ENCODE results near the gene TMEM72. TPM values are rescaled to one million over a fixed set of nuclear protein-coding genes. Genes with fewer than 3 reads are reported as not detected.
A peak's percentile ranks its signal among the peaks of the same experiment; 100 is the strongest.

Gene TMEM72
- total RNA-seq, 1 experiment from 2014 or later: not detected

DNA sequence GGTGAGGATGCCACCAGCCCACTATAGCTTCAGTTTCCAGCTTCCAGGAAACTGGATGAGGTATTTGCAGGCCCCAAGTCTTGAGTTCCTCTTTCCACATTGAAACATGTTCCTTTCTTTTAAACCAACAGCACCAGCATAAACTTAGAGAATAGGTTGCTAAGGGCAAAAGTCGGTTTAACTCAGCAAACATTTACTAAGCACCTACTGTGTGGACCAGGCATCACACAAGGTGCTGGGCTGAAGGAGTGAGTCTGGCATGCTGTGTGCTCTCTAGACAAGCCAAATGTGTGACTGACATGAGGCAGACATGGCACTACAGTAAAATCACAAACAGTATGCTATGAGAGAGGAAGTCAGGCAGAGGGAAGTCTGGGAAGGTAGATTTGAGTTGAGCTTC lies 37.5 kb downstream of the TMEM72 start:
- Histone ChIP-seq H3K27me3 (ENCODE audit: low read length) (no peaks in the 10 kb centered on the region), H3K9me3 (ENCODE audit: low read length) (no peaks in the 10 kb centered on the region), H3K4me3 (ENCODE audit: low read length) (peak overlapping the region; percentile 53), H3K36me3 (ENCODE audit: insufficient read depth, low read length) (no peaks in the 10 kb centered on the region; the same call in 1 of the 2 replicates), H2AFZ (ENCODE audit: low read length) (no peak overlapping the region; the same call in 1 of the 2 replicates), H3K27ac (ENCODE audit: low read length) (peak overlapping the region; percentile 93), H3K9me2 (replicated peaks; ENCODE audit: insufficient read depth, low read length) (no peaks in the 10 kb centered on the region), H3K4me2 (ENCODE audit: low read depth, low read length, poor library complexity, severe bottlenecking) (peak overlapping the region; percentile 77), H3K9ac (ENCODE audit: low read length) (peak overlapping the region; percentile 69), H4K20me1 (ENCODE audit: insufficient read depth, low read depth, low read length) (no peaks in the 10 kb centered on the region), H3K4me1 (ENCODE audit: low read length) (peaks cover 51% of the 10 kb centered on the region), H3K79me2 (ENCODE audit: low read length) (no peaks in the 10 kb centered on the region)
- peak; percentile 68 for DNase-seq

DNA sequence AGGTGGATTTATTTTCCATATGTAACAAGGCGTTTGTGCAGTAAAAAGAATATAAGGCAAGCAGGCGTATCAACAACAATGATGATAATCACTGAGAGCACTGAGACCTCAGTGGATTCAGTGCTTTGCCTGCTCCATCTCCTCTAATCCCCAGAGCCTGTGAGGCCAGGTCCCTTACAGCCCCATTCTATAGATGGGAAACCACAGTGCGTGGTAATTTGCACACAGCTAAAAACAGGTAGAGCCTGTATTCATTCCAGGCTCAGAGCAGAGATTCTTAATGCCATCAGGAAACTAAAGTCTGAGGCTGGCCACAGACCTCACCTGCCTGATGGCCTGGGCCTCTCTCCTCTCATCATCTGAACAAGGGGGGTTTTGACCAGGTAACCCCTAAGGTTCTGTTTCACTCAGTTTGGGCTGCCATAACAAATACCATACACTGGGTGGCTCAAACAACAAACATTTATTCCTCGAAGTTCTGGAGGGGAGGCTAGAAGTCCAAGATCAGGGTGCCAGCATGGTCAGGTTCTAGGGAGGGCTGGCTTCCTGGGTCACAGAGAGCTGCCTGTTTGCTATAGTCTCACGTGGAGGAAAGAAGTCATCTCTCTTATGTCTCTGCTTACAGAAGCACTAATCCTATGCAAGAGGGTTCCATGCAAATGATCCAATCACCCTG lies 38.1 kb downstream of the TMEM72 start:
- Histone ChIP-seq H3K36me3 (ENCODE audit: insufficient read depth, low read length) (no peaks in the 10 kb centered on the region; the same call in 1 of the 2 replicates), H3K79me2 (ENCODE audit: low read length) (no peaks in the 10 kb centered on the region), H3K9me3 (ENCODE audit: low read length) (no peaks in the 10 kb centered on the region), H3K27ac (ENCODE audit: low read length) (peak overlapping the region; percentile 93), H2AFZ (ENCODE audit: low read length) (peak overlapping the region; percentile 29; the same call in 1 of the 2 replicates), H3K27me3 (ENCODE audit: low read length) (no peaks in the 10 kb centered on the region), H3K9me2 (replicated peaks; ENCODE audit: insufficient read depth, low read length) (no peaks in the 10 kb centered on the region), H3K4me2 (ENCODE audit: low read depth, low read length, poor library complexity, severe bottlenecking) (peak overlapping the region; percentile 77), H3K4me1 (ENCODE audit: low read length) (peaks cover 51% of the 10 kb centered on the region), H3K9ac (ENCODE audit: low read length) (peak overlapping the region; percentile 69), H3K4me3 (ENCODE audit: low read length) (peak overlapping the region; percentile 53), H4K20me1 (ENCODE audit: insufficient read depth, low read depth, low read length) (no peaks in the 10 kb centered on the region)
- DNase-seq: peak; percentile 85

DNA sequence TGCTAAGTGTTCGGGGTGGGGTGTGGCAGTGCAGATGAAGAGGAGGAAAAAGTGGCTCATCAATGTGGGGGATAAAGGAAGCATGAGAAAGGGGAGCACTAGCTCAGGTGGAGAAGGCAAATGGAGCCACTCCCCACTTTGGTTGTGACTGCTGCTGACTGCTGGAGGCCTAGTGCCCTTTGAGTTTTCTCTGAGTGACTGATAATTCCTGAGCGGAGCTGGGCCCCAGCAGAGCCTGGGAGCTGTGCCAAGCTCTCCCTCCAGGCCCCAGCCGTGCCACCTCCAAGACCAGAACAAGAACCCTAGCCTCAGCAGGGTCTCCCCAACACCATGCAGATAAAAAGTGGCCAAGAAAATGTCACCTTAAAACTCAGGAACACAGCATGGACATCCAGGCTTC lies 38.8 kb downstream of the TMEM72 start:
- no peak for DNase-seq
- peak overlapping the region; percentile 93 for H3K27ac ChIP-seq (ENCODE audit: low read length)
- peaks cover 51% of the 10 kb centered on the region for H3K4me1 ChIP-seq (ENCODE audit: low read length)
- peak overlapping the region; percentile 69 for H3K9ac ChIP-seq (ENCODE audit: low read length)
- no peaks in the 10 kb centered on the region for H3K27me3 ChIP-seq (ENCODE audit: low read length)
- H3K9me3 ChIP-seq (ENCODE audit: low read length): no peaks in the 10 kb centered on the region
- H3K9me2 ChIP-seq (replicated peaks; ENCODE audit: insufficient read depth, low read length): no peaks in the 10 kb centered on the region
- no peaks in the 10 kb centered on the region for H4K20me1 ChIP-seq (ENCODE audit: insufficient read depth, low read depth, low read length)
- peak overlapping the region; percentile 77 for H3K4me2 ChIP-seq (ENCODE audit: low read depth, low read length, poor library complexity, severe bottlenecking)
- no peaks in the 10 kb centered on the region; the same call in 1 of the 2 replicates for H3K36me3 ChIP-seq (ENCODE audit: insufficient read depth, low read length)
- H3K4me3 ChIP-seq (ENCODE audit: low read length): peak overlapping the region; percentile 53
- peak overlapping the region; percentile 29; the same call in 1 of the 2 replicates for H2AFZ ChIP-seq (ENCODE audit: low read length)
- no peaks in the 10 kb centered on the region for H3K79me2 ChIP-seq (ENCODE audit: low read length)

DNA sequence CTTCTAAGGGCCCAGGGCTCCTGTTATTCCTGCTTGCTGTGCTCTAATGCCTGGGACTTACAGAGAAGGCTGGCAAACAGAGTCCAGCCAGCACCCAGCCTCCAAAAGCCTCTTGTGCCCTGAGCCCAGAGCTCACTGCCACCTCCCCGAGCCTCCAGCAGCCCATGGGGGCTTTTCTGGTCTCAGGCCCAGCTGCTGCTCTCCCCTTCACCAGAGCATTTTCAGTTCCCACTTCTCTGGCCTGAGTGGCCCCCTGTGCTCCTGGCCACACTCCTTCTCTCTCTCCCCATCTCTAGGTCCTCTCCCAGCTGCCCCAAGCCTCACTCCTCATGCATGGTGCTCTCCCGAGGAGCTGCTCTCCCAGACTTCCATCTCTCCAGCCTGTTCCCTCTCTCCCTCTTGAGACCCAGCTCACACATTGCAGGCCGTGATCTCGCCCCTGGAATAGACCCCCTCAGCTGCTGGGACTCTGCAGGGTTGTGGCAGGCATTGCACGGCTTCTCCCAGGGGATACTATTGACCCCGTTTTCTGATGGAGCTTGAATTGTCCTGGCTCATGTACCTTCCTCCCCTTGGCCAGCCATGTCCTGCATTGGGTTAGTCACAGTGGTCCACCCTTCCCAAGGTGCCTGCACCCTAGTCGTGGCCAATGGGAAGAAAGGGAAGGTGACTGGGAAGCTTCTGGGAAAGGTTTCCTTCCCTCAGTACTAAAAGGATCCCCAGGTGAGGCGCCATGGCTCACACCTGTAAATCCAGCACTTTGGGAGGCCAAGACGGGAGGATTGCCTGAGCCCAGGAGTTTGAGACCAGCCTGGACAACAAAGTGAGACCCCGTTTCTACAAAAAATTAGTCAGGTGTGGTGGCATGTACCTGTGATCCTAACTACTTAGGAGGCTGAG lies 39.4 kb downstream of the TMEM72 start:
- Histone ChIP-seq H3K27ac (ENCODE audit: low read length) (peak overlapping the region; percentile 93), H4K20me1 (ENCODE audit: insufficient read depth, low read depth, low read length) (no peaks in the 10 kb centered on the region), H2AFZ (ENCODE audit: low read length) (no peak overlapping the region), H3K9ac (ENCODE audit: low read length) (peak overlapping the region; percentile 69), H3K27me3 (ENCODE audit: low read length) (no peaks in the 10 kb centered on the region), H3K9me3 (ENCODE audit: low read length) (no peaks in the 10 kb centered on the region), H3K36me3 (ENCODE audit: insufficient read depth, low read length) (peaks cover 3% of the 10 kb centered on the region; the same call in 1 of the 2 replicates), H3K4me2 (ENCODE audit: low read depth, low read length, poor library complexity, severe bottlenecking) (peak overlapping the region; percentile 77), H3K4me3 (ENCODE audit: low read length) (peak overlapping the region; percentile 53), H3K79me2 (ENCODE audit: low read length) (no peaks in the 10 kb centered on the region), H3K4me1 (ENCODE audit: low read length) (peaks cover 51% of the 10 kb centered on the region), H3K9me2 (replicated peaks; ENCODE audit: insufficient read depth, low read length) (no peaks in the 10 kb centered on the region)
- peak; percentile 56 for DNase-seq

- DNase-seq: no peak
- Histone ChIP-seq H3K9me2 (replicated peaks; ENCODE audit: insufficient read depth, low read length) (no peaks in the 10 kb centered on the region), H2AFZ (ENCODE audit: low read length) (no peak overlapping the region), H3K27me3 (ENCODE audit: low read length) (no peaks in the 10 kb centered on the region), H3K4me2 (ENCODE audit: low read depth, low read length, poor library complexity, severe bottlenecking) (no peak overlapping the region), H3K9ac (ENCODE audit: low read length) (no peak overlapping the region), H3K79me2 (ENCODE audit: low read length) (no peaks in the 10 kb centered on the region), H3K27ac (ENCODE audit: low read length) (no peak overlapping the region), H3K4me3 (ENCODE audit: low read length) (no peak overlapping the region), H3K4me1 (ENCODE audit: low read length) (peaks cover 43% of the 10 kb centered on the region), H4K20me1 (ENCODE audit: insufficient read depth, low read depth, low read length) (no peaks in the 10 kb centered on the region), H3K36me3 (ENCODE audit: insufficient read depth, low read length) (peaks cover 3% of the 10 kb centered on the region; the same call in 1 of the 2 replicates), H3K9me3 (ENCODE audit: low read length) (no peaks in the 10 kb centered on the region)
Observed at GRCh38 chr10:44951576-44952226, 40.6 kb downstream of the TMEM72 start.

GRCh38 chr10:44952779-44953231 lies 41.7 kb downstream of the TMEM72 start:
- Histone ChIP-seq H2AFZ (ENCODE audit: low read length) (no peak overlapping the region), H3K79me2 (ENCODE audit: low read length) (no peaks in the 10 kb centered on the region), H3K4me3 (ENCODE audit: low read length) (no peak overlapping the region), H3K27ac (ENCODE audit: low read length) (no peak overlapping the region), H3K4me1 (ENCODE audit: low read length) (peaks cover 32% of the 10 kb centered on the region), H3K9ac (ENCODE audit: low read length) (no peak overlapping the region), H4K20me1 (ENCODE audit: insufficient read depth, low read depth, low read length) (peaks cover 4% of the 10 kb centered on the region; the same call in 1 of the 2 replicates), H3K4me2 (ENCODE audit: low read depth, low read length, poor library complexity, severe bottlenecking) (no peak overlapping the region), H3K36me3 (ENCODE audit: insufficient read depth, low read length) (peaks cover 3% of the 10 kb centered on the region; the same call in 1 of the 2 replicates), H3K9me2 (replicated peaks; ENCODE audit: insufficient read depth, low read length) (no peaks in the 10 kb centered on the region), H3K27me3 (ENCODE audit: low read length) (no peaks in the 10 kb centered on the region; the same call in 1 of the 2 replicates), H3K9me3 (ENCODE audit: low read length) (no peaks in the 10 kb centered on the region)
- peak; percentile 33 for DNase-seq

DNA sequence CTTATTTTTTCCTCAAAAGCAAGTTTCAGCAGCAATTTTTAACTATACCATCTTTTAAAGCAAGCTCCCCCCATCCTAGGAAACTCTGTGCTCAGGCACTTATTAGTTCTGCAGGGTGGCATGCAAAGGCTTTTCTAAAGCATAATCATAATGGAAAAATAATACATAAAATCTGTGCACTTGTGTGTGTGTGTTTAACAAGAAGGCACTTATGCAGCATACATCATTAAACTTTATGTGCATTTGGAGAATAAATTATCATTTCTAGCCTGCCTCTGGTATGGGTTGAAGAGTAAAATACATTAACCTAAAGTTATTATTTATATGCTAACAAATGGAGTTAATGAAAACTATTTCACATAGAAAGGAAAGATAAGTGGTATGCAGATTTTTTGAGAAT lies 42.9 kb downstream of the TMEM72 start:
- no peak overlapping the region for H3K27ac ChIP-seq (ENCODE audit: low read length)
- H3K9me3 ChIP-seq (ENCODE audit: low read length): no peaks in the 10 kb centered on the region
- H3K9ac ChIP-seq (ENCODE audit: low read length): no peak overlapping the region
- peaks cover 3% of the 10 kb centered on the region; the same call in 1 of the 2 replicates for H3K36me3 ChIP-seq (ENCODE audit: insufficient read depth, low read length)
- no peak for DNase-seq
- H3K4me1 ChIP-seq (ENCODE audit: low read length): peaks cover 32% of the 10 kb centered on the region
- H2AFZ ChIP-seq (ENCODE audit: low read length): no peak overlapping the region
- H3K4me3 ChIP-seq (ENCODE audit: low read length): no peak overlapping the region
- H3K27me3 ChIP-seq (ENCODE audit: low read length): no peaks in the 10 kb centered on the region; the same call in 1 of the 2 replicates
- H3K4me2 ChIP-seq (ENCODE audit: low read depth, low read length, poor library complexity, severe bottlenecking): no peak overlapping the region
- H3K79me2 ChIP-seq (ENCODE audit: low read length): peaks cover 4% of the 10 kb centered on the region; the same call in 1 of the 2 replicates
- H4K20me1 ChIP-seq (ENCODE audit: insufficient read depth, low read depth, low read length): peaks cover 4% of the 10 kb centered on the region; the same call in 1 of the 2 replicates
- no peaks in the 10 kb centered on the region for H3K9me2 ChIP-seq (replicated peaks; ENCODE audit: insufficient read depth, low read length)

All from Karpas-422 (cell line).